Measurements from ENCODE around the gene STRN4. TPM values are rescaled to one million over a fixed set of nuclear protein-coding genes. Genes with fewer than 3 reads are reported as not detected.

The STRN4 gene, protein sequence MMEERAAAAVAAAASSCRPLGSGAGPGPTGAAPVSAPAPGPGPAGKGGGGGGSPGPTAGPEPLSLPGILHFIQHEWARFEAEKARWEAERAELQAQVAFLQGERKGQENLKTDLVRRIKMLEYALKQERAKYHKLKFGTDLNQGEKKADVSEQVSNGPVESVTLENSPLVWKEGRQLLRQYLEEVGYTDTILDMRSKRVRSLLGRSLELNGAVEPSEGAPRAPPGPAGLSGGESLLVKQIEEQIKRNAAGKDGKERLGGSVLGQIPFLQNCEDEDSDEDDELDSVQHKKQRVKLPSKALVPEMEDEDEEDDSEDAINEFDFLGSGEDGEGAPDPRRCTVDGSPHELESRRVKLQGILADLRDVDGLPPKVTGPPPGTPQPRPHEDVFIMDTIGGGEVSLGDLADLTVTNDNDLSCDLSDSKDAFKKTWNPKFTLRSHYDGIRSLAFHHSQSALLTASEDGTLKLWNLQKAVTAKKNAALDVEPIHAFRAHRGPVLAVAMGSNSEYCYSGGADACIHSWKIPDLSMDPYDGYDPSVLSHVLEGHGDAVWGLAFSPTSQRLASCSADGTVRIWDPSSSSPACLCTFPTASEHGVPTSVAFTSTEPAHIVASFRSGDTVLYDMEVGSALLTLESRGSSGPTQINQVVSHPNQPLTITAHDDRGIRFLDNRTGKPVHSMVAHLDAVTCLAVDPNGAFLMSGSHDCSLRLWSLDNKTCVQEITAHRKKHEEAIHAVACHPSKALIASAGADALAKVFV
- total RNA-seq = 128 and 138 TPM in 2 replicates
- long read RNA-seq, partial matches to known transcripts = 0 of 1 reads
- long read RNA-seq, other reads (novel, unspliced or antisense) = 0 of 1 reads

DNA sequence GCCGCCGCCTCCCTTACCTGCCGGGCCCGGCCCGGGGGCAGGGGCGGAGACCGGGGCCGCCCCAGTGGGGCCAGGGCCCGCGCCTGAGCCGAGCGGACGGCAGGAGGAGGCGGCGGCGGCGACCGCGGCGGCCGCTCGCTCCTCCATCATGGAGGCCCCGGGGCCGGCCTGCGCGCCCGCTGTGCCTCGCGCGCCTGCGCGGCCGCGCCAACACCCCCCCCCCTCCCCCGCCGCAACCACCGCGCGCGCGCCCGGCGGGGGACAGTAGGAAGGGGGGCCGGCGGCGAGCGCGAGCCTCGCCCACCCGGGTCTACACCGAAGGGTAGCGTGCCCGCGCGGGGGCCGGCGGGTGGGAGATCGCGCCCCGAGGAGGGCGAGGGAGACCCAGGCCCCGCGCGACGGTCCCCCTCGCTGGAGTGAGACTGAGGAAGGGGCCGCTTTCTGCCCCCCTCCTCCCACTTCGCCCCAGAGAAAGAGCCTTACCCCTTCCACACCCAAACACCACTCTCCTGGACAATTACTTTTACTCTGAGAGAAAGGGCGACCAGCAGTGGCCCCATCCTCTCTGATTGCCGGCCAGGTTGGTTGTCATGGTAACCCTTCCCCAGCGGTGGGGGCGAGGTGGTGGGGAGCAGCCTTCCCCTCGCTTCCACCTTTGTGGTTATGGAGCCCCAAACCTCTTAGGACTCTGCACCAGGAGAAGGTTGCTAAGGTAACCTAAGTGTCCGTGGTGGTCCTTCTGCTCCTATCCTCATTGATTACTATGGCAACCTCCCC, at the start of gene STRN4:
Gene STRN4 (minus strand): TSS at position 170 of the 777 bp plus-strand sequence. CDS start 20 bp downstream, at position 150.
- peak; percentile 33 for DNase-seq (ENCODE audit: low read depth, low spot score)

DNA sequence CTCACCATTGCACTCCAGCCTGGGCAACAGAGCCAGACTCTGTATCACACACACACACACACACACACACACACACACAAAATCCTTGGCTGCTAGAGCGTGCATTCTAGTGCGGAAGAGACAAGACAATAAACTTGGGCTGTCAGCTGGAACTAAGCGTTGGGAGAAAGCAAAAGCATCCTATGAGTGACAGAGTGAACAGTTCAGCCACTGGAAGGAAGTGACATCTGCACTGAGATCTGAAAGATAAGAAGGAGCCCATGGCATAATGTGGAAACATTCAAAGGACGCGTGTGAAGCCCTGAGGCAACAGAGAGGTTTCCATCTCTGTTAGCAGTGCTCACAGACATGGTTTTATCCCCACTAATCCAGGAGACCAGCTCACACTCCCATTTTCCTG, 45.7 kb upstream of the STRN4 start:
- TF ChIP-seq, protein P1, sequence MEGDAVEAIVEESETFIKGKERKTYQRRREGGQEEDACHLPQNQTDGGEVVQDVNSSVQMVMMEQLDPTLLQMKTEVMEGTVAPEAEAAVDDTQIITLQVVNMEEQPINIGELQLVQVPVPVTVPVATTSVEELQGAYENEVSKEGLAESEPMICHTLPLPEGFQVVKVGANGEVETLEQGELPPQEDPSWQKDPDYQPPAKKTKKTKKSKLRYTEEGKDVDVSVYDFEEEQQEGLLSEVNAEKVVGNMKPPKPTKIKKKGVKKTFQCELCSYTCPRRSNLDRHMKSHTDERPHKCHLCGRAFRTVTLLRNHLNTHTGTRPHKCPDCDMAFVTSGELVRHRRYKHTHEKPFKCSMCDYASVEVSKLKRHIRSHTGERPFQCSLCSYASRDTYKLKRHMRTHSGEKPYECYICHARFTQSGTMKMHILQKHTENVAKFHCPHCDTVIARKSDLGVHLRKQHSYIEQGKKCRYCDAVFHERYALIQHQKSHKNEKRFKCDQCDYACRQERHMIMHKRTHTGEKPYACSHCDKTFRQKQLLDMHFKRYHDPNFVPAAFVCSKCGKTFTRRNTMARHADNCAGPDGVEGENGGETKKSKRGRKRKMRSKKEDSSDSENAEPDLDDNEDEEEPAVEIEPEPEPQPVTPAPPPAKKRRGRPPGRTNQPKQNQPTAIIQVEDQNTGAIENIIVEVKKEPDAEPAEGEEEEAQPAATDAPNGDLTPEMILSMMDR (conservative IDR thresholded peaks at IDR 0.05) = no peak
- no peak for DNase-seq (ENCODE audit: low read depth, low spot score)
- H3K36me3 Mint-ChIP-seq (ENCODE audit: low read depth) = no peaks in the 10 kb centered on the region
- no peaks in the 10 kb centered on the region for H3K9me3 Mint-ChIP-seq
- peaks cover 19% of the 10 kb centered on the region for H3K4me1 Mint-ChIP-seq
- no peak overlapping the region for H3K27ac Mint-ChIP-seq (ENCODE audit: unreplicated experiment)
- no peak overlapping the region for H3K4me3 Mint-ChIP-seq
- peaks cover 3% of the 10 kb centered on the region for H3K27me3 Mint-ChIP-seq (ENCODE audit: low read depth)

More for the DNA sequence above, at the start of gene STRN4:
- H3K27me3 Mint-ChIP-seq (ENCODE audit: low read depth) = no peaks in the 10 kb centered on the region
- TF ChIP-seq, protein P1 (conservative IDR thresholded peaks at IDR 0.05) = no peak
- H3K4me1 Mint-ChIP-seq = peaks cover 47% of the 10 kb centered on the region
- peak within 1 kb of the TSS; percentile 95 for H3K4me3 Mint-ChIP-seq
- no peaks in the 10 kb centered on the region for H3K9me3 Mint-ChIP-seq
- peak within 1 kb of the TSS; percentile 88 for H3K27ac Mint-ChIP-seq (ENCODE audit: unreplicated experiment)
- H3K36me3 Mint-ChIP-seq (ENCODE audit: low read depth) = peaks cover 9% of the 10 kb centered on the region

DNA sequence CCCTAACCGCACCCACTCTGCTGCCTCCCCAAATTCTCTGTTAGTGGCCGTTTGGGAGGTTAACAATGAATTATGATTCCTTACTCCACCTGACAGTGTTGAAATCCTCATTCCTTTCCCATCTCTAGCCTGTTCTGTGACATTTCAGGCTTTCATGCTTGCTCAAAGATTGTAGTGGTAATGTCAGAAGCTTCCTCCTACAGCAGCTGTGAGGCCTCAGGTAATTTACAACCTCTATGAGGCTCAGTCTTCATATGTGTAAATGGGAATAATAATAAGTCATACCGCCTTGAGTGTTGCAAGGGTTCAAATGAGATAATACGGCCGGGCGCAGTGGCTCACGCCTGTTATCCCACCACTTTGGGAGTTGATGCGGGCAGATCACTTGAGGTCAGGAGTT, 43.1 kb upstream of the STRN4 start:
- peak overlapping the region; percentile 73 for H3K4me3 Mint-ChIP-seq
- peaks cover 40% of the 10 kb centered on the region for H3K4me1 Mint-ChIP-seq
- H3K27me3 Mint-ChIP-seq (ENCODE audit: low read depth) = peaks cover 3% of the 10 kb centered on the region
- no peaks in the 10 kb centered on the region for H3K9me3 Mint-ChIP-seq
- TF ChIP-seq, protein P1 (conservative IDR thresholded peaks at IDR 0.05) = no peak
- no peak for DNase-seq (ENCODE audit: low read depth, low spot score)
- peaks cover 6% of the 10 kb centered on the region for H3K36me3 Mint-ChIP-seq (ENCODE audit: low read depth)
- no peak overlapping the region for H3K27ac Mint-ChIP-seq (ENCODE audit: unreplicated experiment)

DNA sequence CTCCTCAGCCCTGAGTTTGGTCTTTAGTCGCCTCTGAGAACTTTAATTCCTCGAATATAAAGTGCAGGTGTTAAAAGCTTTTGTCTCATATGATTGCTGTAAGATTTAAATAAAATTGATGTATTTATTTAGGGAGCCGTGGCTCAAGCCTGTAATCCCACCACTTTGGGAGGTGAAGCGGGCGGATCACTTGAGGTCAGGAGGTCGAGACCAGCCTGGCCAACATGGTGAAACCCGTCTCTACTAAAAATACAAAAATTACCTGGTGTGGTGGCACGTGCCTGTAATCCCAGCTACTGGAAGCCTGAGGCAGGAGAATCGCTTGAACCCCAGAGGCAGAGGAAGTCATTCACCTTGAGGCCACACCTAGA, 42.7 kb upstream of the STRN4 start:
- Mint-ChIP-seq H3K36me3 (ENCODE audit: low read depth) (peaks cover 6% of the 10 kb centered on the region), H3K4me1 (peaks cover 44% of the 10 kb centered on the region), H3K4me3 (peak overlapping the region; percentile 99), H3K27ac (ENCODE audit: unreplicated experiment) (no peak overlapping the region), H3K27me3 (ENCODE audit: low read depth) (peaks cover 3% of the 10 kb centered on the region), H3K9me3 (no peaks in the 10 kb centered on the region)
- no peak for DNase-seq (ENCODE audit: low read depth, low spot score)
- TF ChIP-seq, protein P1 (conservative IDR thresholded peaks at IDR 0.05) = no peak
